Osteocyte (in vitro differentiated cells): ENCODE results near the gene DOHH. TPM values are rescaled to one million over a fixed set of nuclear protein-coding genes. Genes with fewer than 3 reads are reported as not detected.
A peak's percentile ranks its signal among the peaks of the same experiment; 100 is the strongest.

Experiments used
- DNase-seq: peaks from one replicate; pipeline ENCODE4 v3.0.0; 2021; ENCODE audit warnings: mixed read lengths; ENCODE audit not compliant: unreplicated experiment; ENCODE audit errors: extremely low spot score
- H3K27ac Mint-ChIP-seq: one replicate; pipeline ENCODE4 v1.8.0; 2021; ENCODE audit warnings: mild to moderate bottlenecking, mixed read lengths; ENCODE audit not compliant: unreplicated experiment
- H3K27me3 Mint-ChIP-seq: one replicate; pipeline ENCODE4 v1.8.0; 2021; ENCODE audit warnings: mixed read lengths; ENCODE audit not compliant: unreplicated experiment
- H3K36me3 Mint-ChIP-seq: one replicate; pipeline ENCODE4 v1.8.0; 2021; ENCODE audit warnings: mixed read lengths; ENCODE audit not compliant: unreplicated experiment
- H3K4me1 Mint-ChIP-seq: one replicate; pipeline ENCODE4 v1.8.0; 2021; ENCODE audit warnings: mixed read lengths; ENCODE audit not compliant: unreplicated experiment
- H3K4me3 Mint-ChIP-seq: one replicate; pipeline ENCODE4 v1.8.0; 2021; ENCODE audit warnings: mild to moderate bottlenecking, moderate library complexity, mixed read lengths; ENCODE audit not compliant: unreplicated experiment
- H3K9me3 Mint-ChIP-seq: one replicate; pipeline ENCODE4 v1.8.0; 2021; ENCODE audit warnings: mixed read lengths; ENCODE audit not compliant: unreplicated experiment
- CTCF ChIP-seq: fragments of 200-600 bp; sonication (generic); IDR thresholded peaks from 2 replicates; pipeline ENCODE4 v1.5.0; 2021; ENCODE audit warnings: antibody characterized with exemption, mild to moderate bottlenecking, moderate library complexity
- total RNA-seq: library from RNA; stranded (reverse); gene quantifications from 2 replicates; pipeline ENCODE4 v1.2.1, GENCODE V29; 2021

Gene DOHH
- total RNA-seq, 1 donor from 2014 or later, result 10.8 TPM

GRCh38 chr19:3474614-3475013 is 25.9 kb downstream of the DOHH start:
- no peak for TF ChIP-seq CTCF
- Mint-ChIP-seq H3K4me1 (peaks cover 2% of the 10 kb centered on the region), H3K36me3 (no peaks in the 10 kb centered on the region), H3K4me3 (no peak overlapping the region), H3K27ac (no peak overlapping the region), H3K9me3 (no peaks in the 10 kb centered on the region), H3K27me3 (peaks cover 2% of the 10 kb centered on the region)
- DNase-seq, result no peak

DNA sequence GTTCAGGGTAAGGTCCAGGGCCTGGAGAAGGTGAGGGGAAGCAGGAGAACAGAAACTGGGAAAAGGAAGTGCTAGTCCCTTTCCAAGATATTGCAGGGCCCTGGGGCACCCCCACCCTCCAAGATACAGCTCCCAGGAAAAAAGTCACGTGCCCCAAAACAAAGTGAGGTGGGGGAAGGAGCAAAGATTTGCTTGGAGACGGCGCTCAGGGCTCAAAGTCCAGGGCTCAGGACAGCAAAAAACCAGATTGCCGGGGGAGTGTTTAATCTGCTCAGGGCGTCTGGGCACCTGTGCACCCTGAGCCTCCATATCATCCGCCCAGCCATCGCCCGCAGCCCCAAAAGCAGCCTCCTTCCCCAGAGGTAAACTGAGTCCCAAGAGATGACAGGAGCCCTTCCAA is 26.5 kb downstream of the DOHH start:
- Mint-ChIP-seq H3K27me3 (peaks cover 2% of the 10 kb centered on the region), H3K4me3 (no peak overlapping the region), H3K36me3 (no peaks in the 10 kb centered on the region), H3K9me3 (no peaks in the 10 kb centered on the region), H3K4me1 (peaks cover 5% of the 10 kb centered on the region), H3K27ac (no peak overlapping the region)
- no peak for DNase-seq
- no peak for TF ChIP-seq CTCF

- Mint-ChIP-seq H3K36me3 (peaks cover 2% of the 10 kb centered on the region), H3K27ac (no peak overlapping the region), H3K9me3 (no peaks in the 10 kb centered on the region), H3K27me3 (no peaks in the 10 kb centered on the region), H3K4me3 (no peak overlapping the region), H3K4me1 (peaks cover 8% of the 10 kb centered on the region)
- DNase-seq, result no peak
- peak; percentile 89 for TF ChIP-seq CTCF
Observed at GRCh38 chr19:3471954-3472655, 28.4 kb downstream of the DOHH start.

- Mint-ChIP-seq H3K4me3 (no peak overlapping the region), H3K9me3 (no peaks in the 10 kb centered on the region), H3K36me3 (peaks cover 2% of the 10 kb centered on the region), H3K4me1 (peaks cover 11% of the 10 kb centered on the region), H3K27ac (no peak overlapping the region), H3K27me3 (no peaks in the 10 kb centered on the region)
- no peak for DNase-seq
- TF ChIP-seq CTCF, result no peak
Observed at GRCh38 chr19:3470500-3471128, 29.9 kb downstream of the DOHH start.

- Mint-ChIP-seq H3K36me3 (peaks cover 2% of the 10 kb centered on the region), H3K4me1 (peaks cover 13% of the 10 kb centered on the region), H3K27me3 (no peaks in the 10 kb centered on the region), H3K4me3 (no peak overlapping the region), H3K27ac (no peak overlapping the region), H3K9me3 (no peaks in the 10 kb centered on the region)
- TF ChIP-seq CTCF, result no peak
- DNase-seq, result no peak
Observed at GRCh38 chr19:3469638-3470499, 30.6 kb downstream of the DOHH start.
